ENCODE measurements around the gene FUZ.

DNA sequence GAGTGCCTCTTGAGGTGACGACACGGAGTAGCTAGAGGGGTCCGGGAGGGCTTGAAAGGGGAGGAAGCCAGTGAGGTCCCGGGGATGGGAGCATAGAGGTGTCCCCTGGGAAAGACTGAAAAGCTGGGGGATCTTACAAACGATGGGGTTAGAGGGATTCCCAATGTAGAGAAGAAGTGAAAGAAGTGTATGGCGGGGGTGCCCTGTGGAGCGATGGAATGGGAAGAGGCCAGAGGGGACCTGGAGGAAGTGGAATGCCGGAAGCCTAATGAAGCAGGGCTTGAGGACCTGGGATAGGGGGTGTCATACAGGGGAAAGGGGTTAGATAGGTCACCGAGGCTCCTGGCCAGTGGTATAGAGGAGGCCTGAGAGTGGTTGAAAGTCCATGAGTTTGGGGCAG is 45.7 kb downstream of the FUZ start:
- no peak for TF ChIP-seq EZH2 (IDR thresholded peaks at IDR 0.05; ENCODE audit: insufficient read depth, poor library complexity, severe bottlenecking)
- no peak for TF ChIP-seq EZH2phosphoT487 (IDR thresholded peaks at IDR 0.05; ENCODE audit: insufficient read depth, low read depth)

Data from GM23248 (cell line).